Vagina (tissue), 2 donors: Measurements from ENCODE around the gene ADGRL3. TPM values are rescaled to one million over a fixed set of nuclear protein-coding genes. Genes with fewer than 3 reads are reported as not detected.

Experiments used
- DNase-seq, 2 donors: peaks; one replicate each; pipeline ENCODE4 v3.0.0-alpha.2; 2017; ENCODE audit errors: extremely low spot score in 2 of 2
- H3K27ac ChIP-seq: fragments of 200-600 bp; sonication (generic); one replicate; pipeline ENCODE4 v1.5.1; 2019
- H3K27me3 ChIP-seq: fragments of 200-600 bp; sonication (generic); one replicate; pipeline ENCODE4 v1.5.1; 2019
- H3K36me3 ChIP-seq, 2 donors: fragments of 200-600 bp; sonication (generic); one replicate each; pipeline ENCODE4 v1.5.1; 2017 to 2019
- H3K4me1 ChIP-seq: fragments of 200-600 bp; sonication (generic); one replicate; pipeline ENCODE4 v1.5.1; 2019
- H3K4me3 ChIP-seq, 2 donors: fragments of 200-600 bp; sonication (generic); 1 replicate in 1 of 2; 2 replicates in 1 of 2; pipeline ENCODE4 v1.5.1; 2016 to 2019
- H3K9me3 ChIP-seq: fragments of 200-600 bp; sonication (generic); one replicate; pipeline ENCODE4 v1.5.1; 2019
- POLR2A ChIP-seq, 2 donors: fragments of 450-650 bp; IDR thresholded peaks; one replicate each; pipeline ENCODE4 v1.6.1; 2017; ENCODE audit warnings: antibody characterized with exemption in 2 of 2, mild to moderate bottlenecking in 2 of 2, moderate library complexity in 2 of 2
- POLR2AphosphoS5 ChIP-seq, 2 donors: sonication (generic); formaldehyde crosslinking; IDR thresholded peaks; one replicate each; pipeline ENCODE4 v1.9.0; 2017; ENCODE audit warnings: antibody characterized with exemption in 2 of 2, mild to moderate bottlenecking in 2 of 2, low read depth in 1 of 2; ENCODE audit not compliant: insufficient read depth in 1 of 2
- intact Hi-C: fragments of 100-400 bp; cut with DNase I; formaldehyde crosslinking; loops from one replicate; pipeline ENCODE4 v1.15.1; 2023
- total RNA-seq: library from RNA; depleted of rRNA; stranded (reverse); fragments of >200 nt; gene quantifications from one replicate; pipeline ENCODE4 v1.2.3, GENCODE V29; 2016
- TF ChIP-seq, protein P1 (sequence below), 3 experiments: fragments of 450-650 bp in 2 of 3; fragments of 200-600 bp in 1 of 3; sonication (generic) in 1 of 3; IDR thresholded peaks; one replicate each; pipeline ENCODE4 v1.5.1; 2017 to 2019; ENCODE audit warnings: antibody characterized with exemption in 3 of 3, mild to moderate bottlenecking in 2 of 3, moderate library complexity in 2 of 3

The ADGRL3 gene
- total RNA-seq, 1 donor from 2014 or later = 16.9 TPM

DNA sequence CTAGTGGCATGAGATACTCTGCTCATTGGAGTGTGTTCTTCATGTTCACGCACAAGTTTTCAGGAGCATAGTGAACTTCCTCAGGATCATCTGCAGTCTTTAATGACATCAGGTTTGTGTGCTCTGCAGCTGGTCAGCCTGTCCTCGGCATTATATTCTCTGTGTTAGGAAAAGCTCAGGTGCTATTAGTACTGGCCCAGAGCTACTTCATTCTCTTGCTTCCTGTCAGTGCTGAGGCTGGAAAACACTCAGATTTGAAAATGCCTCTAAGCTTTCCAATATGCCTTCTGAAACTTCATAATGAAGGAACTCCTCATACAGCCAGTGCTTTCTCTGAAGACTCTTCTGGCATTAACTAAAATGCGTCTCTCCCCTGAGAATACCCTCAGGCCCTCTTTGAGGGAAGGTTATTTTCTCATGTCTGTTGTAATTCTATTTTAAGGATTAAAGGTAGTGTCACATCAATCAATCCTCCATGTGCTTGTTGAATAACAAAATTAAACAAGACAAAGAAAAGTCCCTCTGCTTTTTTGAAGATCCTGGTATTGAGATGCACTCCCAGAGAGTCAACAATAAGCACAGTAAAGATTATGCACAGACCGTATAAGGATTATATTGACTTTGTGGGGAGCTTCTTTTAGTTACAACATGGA is 666.4 kb downstream of the ADGRL3 start:
- H3K4me3 ChIP-seq = no peak overlapping the region
- intact Hi-C loops = no loop called here
- TF ChIP-seq POLR2AphosphoS5 (IDR thresholded peaks at IDR 0.05; ENCODE audit: insufficient read depth in 1 of 2, low read depth in 1 of 2) (no peak), POLR2A (IDR thresholded peaks at IDR 0.05) (no peak)
- TF ChIP-seq, protein P1, sequence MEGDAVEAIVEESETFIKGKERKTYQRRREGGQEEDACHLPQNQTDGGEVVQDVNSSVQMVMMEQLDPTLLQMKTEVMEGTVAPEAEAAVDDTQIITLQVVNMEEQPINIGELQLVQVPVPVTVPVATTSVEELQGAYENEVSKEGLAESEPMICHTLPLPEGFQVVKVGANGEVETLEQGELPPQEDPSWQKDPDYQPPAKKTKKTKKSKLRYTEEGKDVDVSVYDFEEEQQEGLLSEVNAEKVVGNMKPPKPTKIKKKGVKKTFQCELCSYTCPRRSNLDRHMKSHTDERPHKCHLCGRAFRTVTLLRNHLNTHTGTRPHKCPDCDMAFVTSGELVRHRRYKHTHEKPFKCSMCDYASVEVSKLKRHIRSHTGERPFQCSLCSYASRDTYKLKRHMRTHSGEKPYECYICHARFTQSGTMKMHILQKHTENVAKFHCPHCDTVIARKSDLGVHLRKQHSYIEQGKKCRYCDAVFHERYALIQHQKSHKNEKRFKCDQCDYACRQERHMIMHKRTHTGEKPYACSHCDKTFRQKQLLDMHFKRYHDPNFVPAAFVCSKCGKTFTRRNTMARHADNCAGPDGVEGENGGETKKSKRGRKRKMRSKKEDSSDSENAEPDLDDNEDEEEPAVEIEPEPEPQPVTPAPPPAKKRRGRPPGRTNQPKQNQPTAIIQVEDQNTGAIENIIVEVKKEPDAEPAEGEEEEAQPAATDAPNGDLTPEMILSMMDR (IDR thresholded peaks at IDR 0.05) = no peak
- H3K36me3 ChIP-seq = no peaks in the 10 kb centered on the region
- no peaks in the 10 kb centered on the region for H3K4me1 ChIP-seq
- no peak overlapping the region for H3K27ac ChIP-seq
- no peaks in the 10 kb centered on the region for H3K9me3 ChIP-seq
- DNase-seq = no peak
- no peaks in the 10 kb centered on the region for H3K27me3 ChIP-seq

- intact Hi-C loops = no loop called here
- Histone ChIP-seq H3K27ac (no peak overlapping the region), H3K4me1 (no peaks in the 10 kb centered on the region), H3K27me3 (no peaks in the 10 kb centered on the region), H3K9me3 (no peaks in the 10 kb centered on the region), H3K4me3 (no peak overlapping the region), H3K36me3 (no peaks in the 10 kb centered on the region)
- TF ChIP-seq POLR2A (IDR thresholded peaks at IDR 0.05) (no peak), POLR2AphosphoS5 (IDR thresholded peaks at IDR 0.05; ENCODE audit: insufficient read depth in 1 of 2, low read depth in 1 of 2) (no peak)
- TF ChIP-seq, protein P1 (IDR thresholded peaks at IDR 0.05) = no peak
- no peak for DNase-seq
Measured at GRCh38 chr4:61872983-61873382, 672.9 kb downstream of the ADGRL3 start.

GRCh38 chr4:61877266-61877665 is 677.1 kb downstream of the ADGRL3 start:
- H3K4me3 ChIP-seq = no peak overlapping the region

GRCh38 chr4:61877893-61878292 is 677.8 kb downstream of the ADGRL3 start:
- Histone ChIP-seq H3K27me3 (no peaks in the 10 kb centered on the region), H3K36me3 (no peaks in the 10 kb centered on the region), H3K4me1 (no peaks in the 10 kb centered on the region), H3K4me3 (no peak overlapping the region), H3K27ac (no peak overlapping the region), H3K9me3 (no peaks in the 10 kb centered on the region)
- TF ChIP-seq, protein P1 (IDR thresholded peaks at IDR 0.05) = no peak
- TF ChIP-seq POLR2A (IDR thresholded peaks at IDR 0.05) (no peak), POLR2AphosphoS5 (IDR thresholded peaks at IDR 0.05; ENCODE audit: insufficient read depth in 1 of 2, low read depth in 1 of 2) (no peak)
- intact Hi-C loops = no loop called here
- DNase-seq = no peak

More at GRCh38 chr4:61877266-61877665, 677.1 kb downstream of the ADGRL3 start:
- no peaks in the 10 kb centered on the region for H3K36me3 ChIP-seq
- H3K27me3 ChIP-seq = no peaks in the 10 kb centered on the region
- intact Hi-C loops = no loop called here
- H3K4me1 ChIP-seq = no peaks in the 10 kb centered on the region
- no peak for TF ChIP-seq POLR2AphosphoS5 (IDR thresholded peaks at IDR 0.05; ENCODE audit: insufficient read depth in 1 of 2, low read depth in 1 of 2)
- TF ChIP-seq, protein P1 (IDR thresholded peaks at IDR 0.05) = no peak
- no peak for TF ChIP-seq POLR2A (IDR thresholded peaks at IDR 0.05)
- no peak for DNase-seq
- H3K9me3 ChIP-seq = no peaks in the 10 kb centered on the region
- no peak overlapping the region for H3K27ac ChIP-seq

DNA sequence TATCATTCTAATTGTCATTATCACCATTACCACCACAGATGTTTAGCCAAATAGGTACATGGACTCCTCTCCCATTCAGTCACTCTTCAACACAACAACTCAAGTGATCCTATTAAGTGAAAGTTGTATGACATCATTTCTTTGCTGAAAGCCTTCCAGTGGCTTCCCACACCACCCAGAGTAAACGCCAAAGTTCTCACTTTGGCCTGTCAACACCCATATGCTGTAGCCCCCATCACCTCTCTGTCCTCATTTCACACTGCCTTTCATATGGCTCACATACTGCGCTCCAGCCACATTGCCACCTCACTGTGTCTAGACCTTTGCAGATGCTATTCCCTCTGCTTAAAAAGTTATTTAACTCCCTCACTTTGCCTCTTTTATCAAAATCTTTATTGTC is 682.3 kb downstream of the ADGRL3 start:
- TF ChIP-seq, protein P1 (IDR thresholded peaks at IDR 0.05) = no peak
- TF ChIP-seq POLR2AphosphoS5 (IDR thresholded peaks at IDR 0.05; ENCODE audit: insufficient read depth in 1 of 2, low read depth in 1 of 2) (no peak), POLR2A (IDR thresholded peaks at IDR 0.05) (no peak)
- Histone ChIP-seq H3K27me3 (no peaks in the 10 kb centered on the region), H3K4me3 (no peak overlapping the region), H3K4me1 (no peaks in the 10 kb centered on the region), H3K9me3 (no peaks in the 10 kb centered on the region), H3K27ac (no peak overlapping the region), H3K36me3 (no peaks in the 10 kb centered on the region)
- no peak for DNase-seq
- intact Hi-C loops = no loop called here
